ENCODE measurements around the gene LOXL1.

GRCh38 chr15:73985101-73985873 lies 59.0 kb downstream of the LOXL1 start:
- no peak for TF ChIP-seq CTCF (IDR thresholded peaks at IDR 0.05)
- no peak for TF ChIP-seq POLR2A (IDR thresholded peaks at IDR 0.05)

All from breast epithelium (tissue), 3 donors.